GM13976 (cell line): ENCODE data around the gene MTFP1.

Source experiments
- DNase-seq: peaks from one replicate; pipeline ENCODE4 v3.0.0; 2012; ENCODE audit warnings: low spot score
- in situ Hi-C: fragments of 300-500 bp; cut with MboI; formaldehyde crosslinking; loops from one replicate; pipeline ENCODE4 v1.12.0; 2022; ENCODE audit warnings: low sequenced_read_pairs, mixed read lengths, inconsistent platforms; ENCODE audit not compliant: unreplicated experiment
- TF ChIP-seq, protein P1 (sequence below): IDR thresholded peaks from 2 replicates; pipeline ENCODE4 v1.5.1; 2012; ENCODE audit warnings: borderline replicate concordance, mild to moderate bottlenecking; ENCODE audit not compliant: insufficient read depth; ENCODE audit errors: extremely low read depth, missing control alignments, control extremely low read depth

Gene MTFP1

DNA sequence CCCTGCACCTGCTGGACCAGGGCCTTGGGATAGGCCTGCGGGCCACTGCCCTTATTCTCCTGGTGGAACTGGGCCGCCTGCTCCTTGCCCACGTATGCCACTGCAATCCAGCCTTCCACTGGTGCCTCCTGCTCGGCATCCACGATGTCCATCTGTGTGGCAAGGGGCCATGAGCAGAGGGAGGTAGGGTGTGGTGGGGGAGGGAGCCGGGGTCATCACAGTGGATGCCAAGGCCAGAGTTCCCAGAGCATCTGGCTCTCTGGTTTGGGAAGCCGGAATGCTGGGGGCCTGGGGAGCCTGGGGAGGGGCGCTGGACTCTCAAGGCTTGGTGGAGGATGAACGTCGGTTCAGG, 39.0 kb upstream of the MTFP1 start:
- in situ Hi-C loops = loop anchor here (10.0 kb wide), 1 partner anchor 282 kb away; no protein-coding TSS in a partner anchor
- TF ChIP-seq, protein P1, sequence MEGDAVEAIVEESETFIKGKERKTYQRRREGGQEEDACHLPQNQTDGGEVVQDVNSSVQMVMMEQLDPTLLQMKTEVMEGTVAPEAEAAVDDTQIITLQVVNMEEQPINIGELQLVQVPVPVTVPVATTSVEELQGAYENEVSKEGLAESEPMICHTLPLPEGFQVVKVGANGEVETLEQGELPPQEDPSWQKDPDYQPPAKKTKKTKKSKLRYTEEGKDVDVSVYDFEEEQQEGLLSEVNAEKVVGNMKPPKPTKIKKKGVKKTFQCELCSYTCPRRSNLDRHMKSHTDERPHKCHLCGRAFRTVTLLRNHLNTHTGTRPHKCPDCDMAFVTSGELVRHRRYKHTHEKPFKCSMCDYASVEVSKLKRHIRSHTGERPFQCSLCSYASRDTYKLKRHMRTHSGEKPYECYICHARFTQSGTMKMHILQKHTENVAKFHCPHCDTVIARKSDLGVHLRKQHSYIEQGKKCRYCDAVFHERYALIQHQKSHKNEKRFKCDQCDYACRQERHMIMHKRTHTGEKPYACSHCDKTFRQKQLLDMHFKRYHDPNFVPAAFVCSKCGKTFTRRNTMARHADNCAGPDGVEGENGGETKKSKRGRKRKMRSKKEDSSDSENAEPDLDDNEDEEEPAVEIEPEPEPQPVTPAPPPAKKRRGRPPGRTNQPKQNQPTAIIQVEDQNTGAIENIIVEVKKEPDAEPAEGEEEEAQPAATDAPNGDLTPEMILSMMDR = no peak
- DNase-seq = no peak

DNA sequence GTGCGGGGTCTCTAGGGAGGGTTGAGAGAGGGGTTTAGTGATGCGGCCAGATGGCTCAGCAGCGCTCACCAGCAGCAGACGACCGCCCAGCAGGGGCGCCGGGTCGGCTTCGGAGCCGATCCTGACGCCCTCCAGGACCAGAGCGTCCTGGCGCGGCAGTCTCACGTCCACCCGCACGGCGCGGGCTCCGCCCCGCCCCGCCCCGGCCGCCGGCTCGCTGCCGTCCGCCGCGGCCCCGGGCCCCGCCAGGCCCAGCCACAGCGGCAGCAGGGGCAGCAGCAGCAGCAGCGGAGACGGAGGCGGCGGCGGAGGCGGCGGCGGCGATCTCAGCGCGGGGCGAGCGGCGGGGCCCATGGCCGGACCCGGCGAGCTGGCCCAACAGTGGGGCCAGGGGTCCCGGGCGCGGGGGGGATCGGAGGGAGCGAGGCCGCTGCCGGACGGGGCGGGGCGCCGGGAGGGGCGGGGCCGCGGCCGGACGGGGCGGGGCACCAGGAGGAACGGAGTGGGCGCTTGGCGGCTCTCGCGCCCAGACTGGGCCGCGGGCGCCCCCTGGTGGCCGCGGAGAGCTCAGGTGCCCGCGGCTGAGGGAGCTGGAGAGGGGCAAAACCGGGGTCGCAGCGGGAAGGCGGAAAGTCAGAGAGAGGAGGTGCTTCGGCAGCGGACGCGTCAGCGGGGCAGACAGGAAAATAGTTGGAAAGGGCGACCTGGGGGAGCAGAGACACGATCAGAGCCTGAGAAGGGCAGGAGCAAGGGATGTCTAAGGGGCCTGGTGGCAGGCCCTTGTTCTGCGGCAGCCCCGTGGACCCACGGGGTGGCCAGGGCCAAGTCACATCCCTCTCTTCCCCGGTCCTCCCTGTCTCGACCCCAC, 38.4 kb upstream of the MTFP1 start, which contains the start of gene RNF215:
RNF215 (minus strand) TSS at position 452 of the 868 bp plus-strand sequence; CDS start at position 354, 98 bp downstream.
- in situ Hi-C loops = loop anchor here (10.0 kb wide), 1 partner anchor 282 kb away; no protein-coding TSS in a partner anchor
- TF ChIP-seq, protein P1 = peak; percentile 89
- peak; percentile 97 for DNase-seq

DNA sequence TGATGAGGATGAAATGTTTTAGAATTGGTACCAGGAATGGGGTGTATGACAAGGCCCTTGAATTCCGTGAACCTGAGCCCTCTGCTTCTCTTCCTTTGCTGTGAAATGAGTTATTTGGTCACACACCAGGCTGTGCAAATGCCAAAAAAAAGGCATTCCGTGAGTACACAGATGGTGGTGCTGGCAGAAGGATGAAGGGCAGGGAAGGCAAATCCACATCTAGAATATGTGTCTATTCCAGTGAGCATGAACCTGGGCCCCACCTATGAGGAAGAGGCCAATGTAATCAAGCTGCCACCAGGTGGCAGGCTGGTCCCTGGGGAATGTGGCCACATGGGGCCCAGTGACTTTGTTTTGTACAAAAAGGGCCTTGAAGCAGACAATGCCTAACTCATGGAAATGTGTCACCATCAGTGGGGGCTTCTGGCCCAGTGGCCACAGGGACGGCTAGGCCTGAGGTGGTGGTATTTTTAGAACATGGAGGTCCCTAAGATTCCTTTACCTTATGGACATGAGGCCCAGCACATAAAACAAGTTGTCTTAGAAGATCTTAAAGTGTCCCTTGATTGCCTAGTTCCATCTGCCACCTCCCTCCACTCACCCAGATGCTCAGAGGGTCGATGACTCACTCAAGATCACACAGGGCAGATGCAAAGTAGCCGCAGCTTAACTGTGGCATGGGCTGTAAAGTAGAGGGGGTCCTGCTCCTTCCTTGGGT, 34.4 kb upstream of the MTFP1 start:
- DNase-seq = peak; percentile 86
- TF ChIP-seq, protein P1 = peak; percentile 71
- in situ Hi-C loops = loop anchor here (5.0 to 10.0 kb wide), 2 partner anchors 94 to 104 kb away; partner anchors contain the start of gene CASTOR1

DNA sequence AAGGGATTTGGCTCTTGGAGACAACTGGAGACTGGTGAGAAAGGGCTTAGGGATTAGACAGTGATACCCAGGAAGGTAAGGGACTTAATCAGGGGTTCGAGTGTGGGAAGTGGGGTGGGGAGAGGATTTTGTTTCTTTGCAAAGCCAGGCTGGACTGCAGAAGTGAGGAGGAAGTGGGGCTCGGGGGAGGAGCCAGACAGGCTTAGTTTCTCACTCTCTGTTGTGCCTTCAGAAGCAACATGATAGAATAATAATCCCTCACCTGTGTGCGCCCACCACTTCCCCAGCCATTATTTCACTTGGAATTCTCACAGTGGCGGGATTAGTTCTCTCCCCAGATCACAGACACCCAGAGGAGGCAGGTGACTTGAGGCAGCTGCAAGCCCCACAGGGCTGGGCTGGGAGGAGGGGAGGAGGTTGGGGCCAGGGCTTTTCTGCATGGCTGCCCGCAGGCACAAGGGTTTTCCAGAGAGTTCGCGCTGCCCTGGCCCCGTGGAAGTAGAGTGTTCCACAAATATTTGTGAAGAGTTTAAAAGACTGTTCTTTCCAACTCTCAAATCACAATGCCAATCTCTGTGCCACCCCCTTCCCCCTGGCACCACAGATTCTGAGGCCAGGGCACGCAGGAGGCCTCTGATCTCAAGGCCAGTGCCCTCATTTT, 32.8 kb upstream of the MTFP1 start:
- peak; percentile 73 for DNase-seq
- TF ChIP-seq, protein P1 = no peak
- in situ Hi-C loops = loop anchor here (5.0 to 10.0 kb wide), 2 partner anchors 92 to 105 kb away; partner anchors contain the start of gene CASTOR1

DNA sequence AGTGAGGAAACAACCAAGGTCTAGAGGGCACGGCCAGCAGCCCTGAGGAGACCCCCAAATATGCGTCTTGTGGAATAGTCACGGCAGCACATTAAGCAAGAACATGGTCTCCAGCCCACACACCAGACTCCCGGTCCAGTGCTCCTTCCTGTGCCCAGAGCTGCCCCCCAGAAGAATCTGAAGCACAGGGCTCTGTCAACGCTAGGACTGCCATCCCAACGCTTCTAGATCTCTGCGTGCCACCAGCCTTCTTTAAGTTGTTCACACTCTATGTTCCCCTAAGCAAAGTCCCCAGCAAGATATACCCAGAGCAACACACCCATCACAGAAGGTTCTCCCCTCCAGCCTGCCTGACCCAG, 32.3 kb upstream of the MTFP1 start:
- no peak for DNase-seq
- in situ Hi-C loops = loop anchor here (5.0 to 10.0 kb wide), 2 partner anchors 92 to 106 kb away; partner anchors contain the start of gene CASTOR1
- TF ChIP-seq, protein P1 = no peak

DNA sequence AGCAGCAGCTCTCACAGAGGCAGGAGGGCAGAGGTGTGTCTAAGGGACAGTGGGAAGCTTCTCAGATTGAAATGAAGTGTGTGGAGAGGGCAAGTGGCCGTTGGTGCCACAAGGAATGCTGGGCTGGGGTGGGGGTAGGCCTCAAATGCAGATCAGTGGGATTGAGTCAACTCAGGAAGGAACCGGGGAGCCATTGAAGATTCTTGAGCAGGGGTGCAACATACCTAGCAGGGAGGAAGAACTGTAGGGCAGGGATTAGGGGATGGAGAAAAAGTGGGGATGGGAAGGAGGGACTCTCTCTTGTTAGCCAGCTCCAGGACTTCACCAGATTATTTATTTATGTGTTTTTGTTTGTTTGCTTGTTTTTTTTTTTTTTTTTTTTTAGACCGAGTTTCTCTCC, 31.7 kb upstream of the MTFP1 start:
- in situ Hi-C loops = loop anchor here (5.0 to 10.0 kb wide), 2 partner anchors 91 to 107 kb away; partner anchors contain the start of gene CASTOR1

More for the DNA sequence above, 31.7 kb upstream of the MTFP1 start:
- no peak for DNase-seq
- TF ChIP-seq, protein P1 = no peak
